Activated CD4-positive, alpha-beta T cell treated with anti-CD3 and anti-CD28 coated beads for 24 hours (primary cell): Measurements from ENCODE around the gene LRTM2.

Experiments used
- DNase-seq, 2 donors: peaks; one replicate each; pipeline ENCODE4 v3.0.0-alpha.2; 2020; ENCODE audit warnings: low read depth in 2 of 2

Gene LRTM2

GRCh38 chr12:1842183-1842904 is 22.0 kb downstream of the LRTM2 start:
- DNase-seq: no peak

- DNase-seq: no peak
Observed at GRCh38 chr12:1842905-1843640, 22.7 kb downstream of the LRTM2 start.

- DNase-seq: no peak
Observed at GRCh38 chr12:1843641-1844005, 23.3 kb downstream of the LRTM2 start.

GRCh38 chr12:1844223-1844622 is 23.9 kb downstream of the LRTM2 start:
- DNase-seq: no peak

GRCh38 chr12:1844661-1845409 is 24.5 kb downstream of the LRTM2 start:
- no peak for DNase-seq

GRCh38 chr12:1845427-1845826 is 25.1 kb downstream of the LRTM2 start:
- no peak for DNase-seq

GRCh38 chr12:1845886-1846285 is 25.5 kb downstream of the LRTM2 start:
- no peak for DNase-seq

- DNase-seq: no peak
Observed at GRCh38 chr12:1846421-1847405, 26.3 kb downstream of the LRTM2 start.

GRCh38 chr12:1847411-1847810 is 27.0 kb downstream of the LRTM2 start:
- no peak for DNase-seq

- DNase-seq: no peak
Observed at GRCh38 chr12:1848146-1848545, 27.8 kb downstream of the LRTM2 start.

- DNase-seq: no peak
Observed at GRCh38 chr12:1848745-1849144, 28.4 kb downstream of the LRTM2 start.

- DNase-seq: no peak
Observed at GRCh38 chr12:1851151-1851701, 30.9 kb downstream of the LRTM2 start.

- DNase-seq: no peak
Observed at GRCh38 chr12:1852076-1852475, 31.7 kb downstream of the LRTM2 start.

- no peak for DNase-seq
Observed at GRCh38 chr12:1853716-1854115, 33.4 kb downstream of the LRTM2 start.

- DNase-seq: no peak
Observed at GRCh38 chr12:1855241-1855640, 34.9 kb downstream of the LRTM2 start.

- no peak for DNase-seq
Observed at GRCh38 chr12:1857086-1857485, 36.7 kb downstream of the LRTM2 start.

GRCh38 chr12:1857821-1858220 is 37.5 kb downstream of the LRTM2 start:
- no peak for DNase-seq

GRCh38 chr12:1858456-1858855 is 38.1 kb downstream of the LRTM2 start:
- DNase-seq: no peak

GRCh38 chr12:1859643-1860042 is 39.3 kb downstream of the LRTM2 start:
- DNase-seq: no peak

GRCh38 chr12:1862973-1863372 is 42.6 kb downstream of the LRTM2 start:
- no peak for DNase-seq

GRCh38 chr12:1863823-1864222 is 43.5 kb downstream of the LRTM2 start:
- no peak for DNase-seq
